Subcutaneous abdominal adipose tissue (tissue), 5 donors: Measurements from ENCODE around the gene NASP.
A peak's percentile ranks its signal among the peaks of the same experiment; 100 is the strongest.

Source experiments
- H3K27ac ChIP-seq: one replicate; pipeline ENCODE4 v1.7.0; 2013; ENCODE audit warnings: low read depth, mild to moderate bottlenecking, inconsistent platforms, low read length, moderate library complexity
- H3K27me3 ChIP-seq, 5 donors: one replicate each; pipeline ENCODE4 v1.7.0; 2013; ENCODE audit warnings: low read length in 5 of 5, inconsistent platforms in 1 of 5; ENCODE audit not compliant: control insufficient read depth in 5 of 5, insufficient read depth in 4 of 5
- H3K36me3 ChIP-seq, 5 donors: one replicate each; pipeline ENCODE4 v1.7.0; 2013; ENCODE audit warnings: low read length in 5 of 5; ENCODE audit not compliant: control insufficient read depth in 5 of 5, insufficient read depth in 5 of 5
- H3K4me1 ChIP-seq, 5 donors: one replicate each; pipeline ENCODE4 v1.7.0; 2013; ENCODE audit warnings: low read length in 5 of 5, mild to moderate bottlenecking in 3 of 5, moderate library complexity in 1 of 5; ENCODE audit not compliant: control insufficient read depth in 5 of 5, insufficient read depth in 5 of 5
- H3K4me3 ChIP-seq, 5 donors: one replicate each; pipeline ENCODE4 v1.7.0; 2013; ENCODE audit warnings: low read length in 5 of 5, low read depth in 1 of 5
- H3K9ac ChIP-seq, 5 donors: one replicate each; pipeline ENCODE4 v1.7.0; 2013; ENCODE audit warnings: low read length in 5 of 5, mild to moderate bottlenecking in 4 of 5, moderate library complexity in 3 of 5
- H3K9me3 ChIP-seq, 5 donors: one replicate each; pipeline ENCODE4 v1.7.0; 2013; ENCODE audit warnings: low read length in 5 of 5; ENCODE audit not compliant: control insufficient read depth in 5 of 5
- donor health status: healthy.
- donor health status: healthy.
- donor health status: healthy.
- donor health status: healthy.
- donor health status: healthy.

Gene NASP

GRCh38 chr1:45583666-45584350 is at the start of gene NASP:
TSS of gene NASP (plus strand) at chr1:45584041. CDS start at chr1:45584147, 106 bp downstream.
- Histone ChIP-seq H3K4me3 (peak within 1 kb of the TSS; percentile 76 to 100 (median 99)), H3K9me3 (no peaks in the 10 kb centered on the region), H3K4me1 (peaks cover 8 to 28% (median 24%) of the 10 kb centered on the region in 5 donors), H3K36me3 (no peaks in the 10 kb centered on the region), H3K27ac (peak within 1 kb of the TSS; percentile 85), H3K9ac (peak within 1 kb of the TSS; percentile 68 to 97 (median 79)), H3K27me3 (no peaks in the 10 kb centered on the region)

GRCh38 chr1:45535988-45536766 is 47.7 kb upstream of the NASP start:
- Histone ChIP-seq H3K9me3 (no peaks in the 10 kb centered on the region), H3K9ac (no peak overlapping the region), H3K4me3 (no peak overlapping the region), H3K27ac (no peak overlapping the region), H3K36me3 (no peaks in the 10 kb centered on the region), H3K4me1 (no peaks in the 10 kb centered on the region), H3K27me3 (no peaks in the 10 kb centered on the region)

GRCh38 chr1:45536886-45537285 is 47.0 kb upstream of the NASP start:
- no peaks in the 10 kb centered on the region for H3K36me3 ChIP-seq
- H3K4me1 ChIP-seq: no peaks in the 10 kb centered on the region
- no peak overlapping the region for H3K4me3 ChIP-seq
- no peak overlapping the region for H3K27ac ChIP-seq
- no peaks in the 10 kb centered on the region for H3K9me3 ChIP-seq
- no peaks in the 10 kb centered on the region for H3K27me3 ChIP-seq
- H3K9ac ChIP-seq: no peak overlapping the region

- Histone ChIP-seq H3K4me3 (no peak overlapping the region), H3K27me3 (no peaks in the 10 kb centered on the region), H3K4me1 (peaks cover 0 to 30% (median 20%) of the 10 kb centered on the region in 5 donors), H3K27ac (no peak overlapping the region), H3K36me3 (no peaks in the 10 kb centered on the region), H3K9ac (no peak overlapping the region), H3K9me3 (no peaks in the 10 kb centered on the region)
Observed at GRCh38 chr1:45541193-45541592, 42.6 kb upstream of the NASP start.

- Histone ChIP-seq H3K9me3 (no peaks in the 10 kb centered on the region), H3K4me3 (no peak overlapping the region), H3K9ac (no peak overlapping the region), H3K27ac (no peak overlapping the region), H3K4me1 (peaks cover 0 to 30% (median 20%) of the 10 kb centered on the region in 5 donors), H3K36me3 (no peaks in the 10 kb centered on the region), H3K27me3 (no peaks in the 10 kb centered on the region)
Observed at GRCh38 chr1:45542591-45542990, 41.2 kb upstream of the NASP start.

- H3K27me3 ChIP-seq: no peaks in the 10 kb centered on the region
- peaks cover 0 to 30% (median 20%) of the 10 kb centered on the region in 5 donors for H3K4me1 ChIP-seq
- H3K9ac ChIP-seq: peak overlapping the region in 1 of 5 donors; percentile 28
- H3K27ac ChIP-seq: no peak overlapping the region
- H3K4me3 ChIP-seq: peak overlapping the region in 4 of 5 donors; percentile 1 to 41 (median 7)
- no peaks in the 10 kb centered on the region for H3K36me3 ChIP-seq
- H3K9me3 ChIP-seq: no peaks in the 10 kb centered on the region
Observed at GRCh38 chr1:45543581-45544417, 40.0 kb upstream of the NASP start.

GRCh38 chr1:45544530-45544929 is 39.3 kb upstream of the NASP start:
- Histone ChIP-seq H3K36me3 (no peaks in the 10 kb centered on the region), H3K9ac (no peak overlapping the region), H3K4me1 (peaks cover 0 to 30% (median 20%) of the 10 kb centered on the region in 5 donors), H3K27ac (no peak overlapping the region), H3K4me3 (no peak overlapping the region), H3K27me3 (no peaks in the 10 kb centered on the region), H3K9me3 (no peaks in the 10 kb centered on the region)

GRCh38 chr1:45545019-45545493 is 38.8 kb upstream of the NASP start:
- H3K27ac ChIP-seq: no peak overlapping the region
- peak overlapping the region in 1 of 5 donors; percentile 35 for H3K9ac ChIP-seq
- no peaks in the 10 kb centered on the region for H3K27me3 ChIP-seq
- H3K9me3 ChIP-seq: no peaks in the 10 kb centered on the region
- H3K4me3 ChIP-seq: no peak overlapping the region
- H3K36me3 ChIP-seq: no peaks in the 10 kb centered on the region
- H3K4me1 ChIP-seq: peaks cover 0 to 30% (median 20%) of the 10 kb centered on the region in 5 donors

- Histone ChIP-seq H3K9me3 (no peaks in the 10 kb centered on the region), H3K9ac (no peak overlapping the region), H3K4me1 (peaks cover 0 to 36% (median 25%) of the 10 kb centered on the region in 5 donors), H3K27ac (no peak overlapping the region), H3K4me3 (no peak overlapping the region), H3K36me3 (no peaks in the 10 kb centered on the region), H3K27me3 (no peaks in the 10 kb centered on the region)
Observed at GRCh38 chr1:45545553-45546310, 38.1 kb upstream of the NASP start.
